CD4-positive, alpha-beta T cell treated with Interleukin-6 for 4 hours (primary cell): ENCODE results near the gene UCP2.

Experiments used
- DNase-seq: peaks from one replicate; pipeline ENCODE4 v3.0.0-alpha.2; 2020; ENCODE audit warnings: mixed read lengths

Gene UCP2

GRCh38 chr11:74009675-74010305, 27.1 kb upstream of the UCP2 start:
- no peak for DNase-seq

GRCh38 chr11:74009230-74009547, 26.5 kb upstream of the UCP2 start:
- DNase-seq, result no peak

GRCh38 chr11:74008373-74009229, 26.0 kb upstream of the UCP2 start, which contains the start of gene UCP3:
Gene UCP3 (minus strand): TSS chr11:74009085. CDS start chr11:74007042, 2,043 bp downstream.
- DNase-seq, result peak; percentile 36

- no peak for DNase-seq
Measured at GRCh38 chr11:74007691-74008372, 25.2 kb upstream of the UCP2 start.

- no peak for DNase-seq
Measured at GRCh38 chr11:74006743-74007304, 24.2 kb upstream of the UCP2 start.

- no peak for DNase-seq
Measured at GRCh38 chr11:74005721-74006517, 23.3 kb upstream of the UCP2 start.

- DNase-seq, result peak; percentile 91
Measured at GRCh38 chr11:74004759-74005615, 22.3 kb upstream of the UCP2 start.

GRCh38 chr11:74004046-74004695, 21.5 kb upstream of the UCP2 start:
- DNase-seq, result no peak

- DNase-seq, result no peak
Measured at GRCh38 chr11:74002832-74003231, 20.2 kb upstream of the UCP2 start.

- no peak for DNase-seq
Measured at GRCh38 chr11:74001822-74002286, 19.2 kb upstream of the UCP2 start.

- no peak for DNase-seq
Measured at GRCh38 chr11:74000307-74001133, 17.9 kb upstream of the UCP2 start.

GRCh38 chr11:73999581-74000306, 17.1 kb upstream of the UCP2 start:
- no peak for DNase-seq

GRCh38 chr11:73998846-73999575, 16.4 kb upstream of the UCP2 start:
- no peak for DNase-seq

GRCh38 chr11:73997120-73997770, 14.6 kb upstream of the UCP2 start:
- DNase-seq, result peak; percentile 21

GRCh38 chr11:73996161-73996747, 13.6 kb upstream of the UCP2 start:
- DNase-seq, result no peak

- peak; percentile 48 for DNase-seq
Measured at GRCh38 chr11:73995731-73996130, 13.1 kb upstream of the UCP2 start.

GRCh38 chr11:73995247-73995646, 12.6 kb upstream of the UCP2 start:
- no peak for DNase-seq
